ENCODE results near the gene MBD3L2.
A peak's percentile ranks its signal among the peaks of the same experiment; 100 is the strongest.

The MBD3L2 gene

GRCh38 chr19:7063764-7064418 is 14.8 kb downstream of the MBD3L2 start:
- DNase-seq, result no peak

DNA sequence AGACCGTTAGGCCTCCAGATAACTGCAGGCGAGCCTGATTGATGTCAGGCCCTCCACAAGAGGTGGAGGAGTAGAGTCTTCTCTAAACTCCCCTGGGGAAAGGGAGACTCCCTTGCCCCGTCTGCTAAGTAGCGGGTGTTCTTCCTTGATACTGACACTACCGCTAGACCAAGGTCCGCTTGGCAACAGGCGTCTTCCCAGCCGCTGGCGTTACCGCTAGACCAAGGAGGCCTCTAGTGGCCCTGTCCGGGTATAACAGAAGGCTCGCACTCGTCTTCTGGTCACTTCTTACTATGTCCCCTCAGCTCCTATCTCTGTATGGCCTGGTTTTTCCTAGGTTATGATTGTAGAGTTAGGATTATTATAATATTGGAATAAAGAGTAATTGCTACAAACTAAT is 18.0 kb downstream of the MBD3L2 start:
- peak; percentile 6 for DNase-seq

- DNase-seq, result no peak
Measured at GRCh38 chr19:7067716-7068115, 18.6 kb downstream of the MBD3L2 start.

- no peak for DNase-seq
Measured at GRCh38 chr19:7068599-7068998, 19.5 kb downstream of the MBD3L2 start.

DNA sequence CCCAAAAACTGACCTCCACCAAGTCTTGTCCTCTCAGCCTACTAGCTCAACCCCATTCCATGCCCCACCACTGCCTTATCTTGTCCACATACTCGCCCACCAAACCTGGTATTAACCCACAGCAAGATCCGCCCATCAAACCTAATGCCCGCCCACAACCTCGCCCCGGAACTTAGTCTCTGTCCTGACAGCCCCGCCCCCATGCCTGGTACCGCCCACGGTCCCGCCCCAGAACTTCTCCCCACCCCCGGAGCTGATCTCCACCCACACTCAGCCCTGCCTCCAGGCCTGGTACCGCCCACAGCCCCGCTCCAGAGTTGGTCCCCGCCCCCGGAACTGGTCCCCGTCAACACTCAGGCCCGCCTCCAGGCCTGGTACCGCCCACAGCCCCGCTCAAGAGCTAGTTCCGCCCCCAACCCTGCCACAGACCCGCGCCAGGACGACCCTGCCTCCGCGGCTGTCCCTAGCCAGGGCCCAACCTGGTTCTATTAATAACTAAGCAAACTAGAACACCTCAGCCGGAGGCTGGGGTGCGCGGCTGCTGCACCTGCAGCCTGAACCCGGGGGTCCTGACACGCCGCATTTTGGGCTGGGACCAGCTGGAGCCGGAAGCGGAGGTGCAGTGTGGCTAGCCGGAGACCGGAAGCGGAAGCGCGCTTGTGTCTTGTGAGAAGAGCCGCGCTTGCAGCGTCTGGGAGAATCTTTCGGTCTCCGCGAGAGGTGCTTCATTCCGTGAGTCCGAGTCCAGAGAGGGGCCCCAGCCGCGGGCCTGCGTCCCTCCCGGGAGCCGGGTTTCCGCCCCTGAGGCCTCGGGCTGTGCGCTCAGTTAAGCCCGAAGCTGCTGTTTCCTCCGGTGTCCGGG is 20.2 kb downstream of the MBD3L2 start, which contains the start of gene ZNF557:
Gene ZNF557 (plus strand): TSS at position 662 of the 862 bp plus-strand sequence. CDS start 5,372 bp downstream, outside the sequence.
- peak; percentile 98 for DNase-seq

- no peak for DNase-seq
Measured at GRCh38 chr19:7069904-7070226, 20.7 kb downstream of the MBD3L2 start.

GRCh38 chr19:7072541-7072940 is 23.4 kb downstream of the MBD3L2 start:
- DNase-seq, result no peak

- no peak for DNase-seq
Measured at GRCh38 chr19:7074705-7075282, 25.7 kb downstream of the MBD3L2 start.

DNA sequence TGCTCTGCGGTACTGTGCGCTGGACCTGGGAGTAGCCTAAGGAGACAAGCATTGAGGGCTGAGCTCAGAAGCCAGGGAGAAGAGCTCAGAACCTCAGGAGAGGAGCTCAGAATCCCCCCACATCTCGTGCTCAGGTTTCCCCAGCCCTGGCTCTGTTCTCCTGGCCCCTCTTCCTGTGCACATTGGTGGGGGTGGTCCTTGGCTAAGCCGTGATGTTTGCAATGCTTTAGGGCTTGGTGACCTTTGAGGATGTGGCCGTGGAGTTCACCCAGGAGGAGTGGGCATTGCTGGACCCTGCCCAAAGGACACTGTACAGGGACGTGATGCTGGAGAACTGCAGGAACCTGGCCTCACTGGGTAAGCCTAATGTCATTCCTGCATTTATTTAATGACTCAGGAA is 27.0 kb downstream of the MBD3L2 start:
- DNase-seq, result no peak

DNA sequence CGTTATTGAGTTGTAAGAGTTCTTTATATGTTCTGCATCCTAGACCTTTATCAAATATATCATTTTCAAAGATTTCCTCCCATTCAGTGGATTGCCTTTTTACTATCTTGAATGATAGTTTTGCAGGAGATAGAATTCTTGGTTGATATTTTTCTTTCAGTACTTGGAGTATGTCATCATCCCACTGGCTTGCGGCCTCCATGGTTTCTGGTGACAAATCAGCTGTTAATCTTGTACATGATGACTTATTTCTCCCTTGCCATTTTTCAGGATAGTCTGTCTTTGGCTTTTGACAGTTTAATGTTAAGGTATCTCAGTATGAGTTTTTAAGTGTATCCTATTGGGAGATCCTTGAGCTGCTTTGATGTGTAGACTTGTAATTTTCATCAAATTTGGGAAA is 28.9 kb downstream of the MBD3L2 start:
- no peak for DNase-seq

- DNase-seq, result no peak
Measured at GRCh38 chr19:7083076-7083956, 34.2 kb downstream of the MBD3L2 start.

- DNase-seq, result no peak
Measured at GRCh38 chr19:7088999-7089398, 39.9 kb downstream of the MBD3L2 start.

DNA sequence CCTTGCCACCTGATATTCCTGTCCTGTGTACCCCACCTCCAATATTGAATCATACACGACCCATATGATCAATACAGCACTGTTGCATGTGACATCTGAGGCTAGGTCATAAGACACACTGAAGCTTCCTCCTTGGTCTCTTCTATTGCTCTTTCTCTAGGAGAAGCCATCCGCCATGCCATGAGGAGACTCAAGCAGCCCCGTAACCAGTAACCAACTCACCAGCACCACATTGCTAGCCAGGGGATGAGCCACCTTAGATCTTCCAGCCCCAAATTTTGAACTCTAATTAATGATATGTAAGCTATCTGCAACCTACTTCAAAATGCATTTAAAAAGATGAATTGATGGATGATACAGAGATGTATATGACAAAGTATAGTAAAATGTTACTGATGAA is 49.0 kb downstream of the MBD3L2 start:
- DNase-seq, result no peak

DNA sequence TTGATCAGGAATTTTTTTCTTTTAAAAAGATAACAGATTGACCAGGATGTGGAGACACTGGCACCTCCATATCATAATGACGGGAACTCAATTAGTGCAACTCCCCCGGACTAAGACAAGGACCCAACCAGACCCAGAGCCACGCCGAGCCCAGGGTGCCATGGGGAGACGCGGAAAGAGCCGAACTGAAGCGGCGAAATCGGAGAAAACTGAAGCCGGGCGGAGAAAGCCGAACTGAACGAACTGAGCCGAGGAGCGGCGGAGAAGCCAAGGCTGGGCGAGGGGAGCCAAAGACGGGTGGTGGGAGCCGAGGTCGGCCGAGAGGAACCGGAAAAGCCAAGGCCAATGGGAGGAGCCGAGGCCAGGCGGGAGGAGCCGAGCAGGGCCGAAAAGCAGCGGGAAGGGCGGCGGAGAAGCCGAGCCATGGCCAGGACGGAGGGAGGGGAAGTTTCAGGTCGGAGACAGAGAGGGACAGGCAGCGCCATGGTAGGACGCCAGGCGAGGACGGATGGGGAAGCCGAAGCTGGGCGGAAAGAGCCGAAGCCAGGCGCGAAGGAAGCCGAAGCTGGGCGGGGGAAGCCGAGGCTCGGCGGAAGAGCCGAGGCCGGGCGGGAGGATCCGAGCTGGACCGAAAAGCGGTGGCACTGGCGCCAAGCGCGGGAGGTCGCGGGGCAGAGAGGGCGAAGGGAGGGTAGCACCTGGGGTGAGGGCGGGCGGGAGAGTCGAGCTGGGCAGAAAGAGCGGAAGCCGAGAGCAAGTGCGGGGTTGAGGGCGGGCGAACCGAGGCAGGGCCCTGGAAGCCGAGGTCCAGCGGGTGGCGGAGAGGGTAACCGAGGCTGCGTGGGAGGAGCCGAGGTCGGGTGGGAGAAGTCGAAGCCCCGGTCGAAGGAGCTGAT is 49.8 kb downstream of the MBD3L2 start:
- DNase-seq, result peak; percentile 87

- DNase-seq, result no peak
Measured at GRCh38 chr19:7099597-7099921, 50.4 kb downstream of the MBD3L2 start.
